Pancreas (tissue), 10 donors: ENCODE data around the gene CCDC7. TPM values are rescaled to one million over a fixed set of nuclear protein-coding genes. Genes with fewer than 3 reads are reported as not detected.
"Not testable (repeated sequence)": the region's sequence is repeated elsewhere in the genome, so short reads cannot be mapped to it uniquely, and the experiment has no call there.

Experiments used
- ATAC-seq, 4 donors: fragments of 200-7000 bp; cut with Tn5 transposase; one replicate each; pipeline versions ENCODE4 v1.8.0 to v1.9.1; 2020; ENCODE audit warnings: mild to moderate bottlenecking in 4 of 4, moderate library complexity in 4 of 4
- DNase-seq, 6 donors: peaks; one replicate each; pipeline ENCODE4 v3.0.0-alpha.2; 2020
- FAIRE-seq: peaks from 2 replicates; lab custom pipeline; 2012; peaks lifted over from hg19 to GRCh38; lab: Jason Lieb, UNC
- H3K27ac ChIP-seq, 4 donors: fragments of 200-600 bp; sonication (generic); 1 replicate in 3 of 4; 2 replicates in 1 of 4; pipeline versions ENCODE4 v1.5.0 to v1.8.0; 2020
- H3K27me3 ChIP-seq, 4 donors: fragments of 200-600 bp; one replicate each; pipeline ENCODE4 v1.8.0; 2021
- H3K36me3 ChIP-seq, 3 donors: fragments of 200-600 bp; sonication (generic) in 1 of 3; one replicate each; pipeline versions ENCODE4 v1.5.0 to v1.8.0; 2020 to 2021
- H3K4me1 ChIP-seq, 3 donors: fragments of 200-600 bp; one replicate each; pipeline ENCODE4 v1.8.0; 2021
- H3K4me3 ChIP-seq, 4 donors: fragments of 200-600 bp; sonication (generic) in 2 of 4; one replicate each; pipeline versions ENCODE4 v1.5.0 to v1.8.0; 2020 to 2021
- H3K9me3 ChIP-seq, 4 donors: fragments of 200-600 bp; one replicate each; pipeline ENCODE4 v1.8.0; 2021
- WGBS, 2 donors: extraction: QIAGEN DNeasy Blood & Tissue Kit; methylation state at CpG; one replicate each; pipeline ENCODE4 v1.1.7; 2013; 5-methylcytosine and 5-hydroxymethylcytosine counted together
- intact Hi-C, 3 donors: fragments of 100-400 bp; cut with DNase I; formaldehyde crosslinking; loops; one replicate each; pipeline versions ENCODE4 v1.11.1 to v1.14.2; 2022
- polyA plus RNA-seq, 2 donors: library from polyadenylated mRNA; stranded (reverse); fragments of 200-250 nt; gene quantifications; one replicate each; pipeline ENCODE4 v1.2.3, GENCODE V29; 2013
- total RNA-seq, 6 donors: library from RNA; stranded (reverse); fragmentation: NEBNext Ultra II Directional in 4 of 6; extraction: Animal tissue kit (Norgen Biotek cat#: 25700) in 4 of 6; gene quantifications; one replicate each; pipeline versions ENCODE4 v1.2.1 to v1.2.4, GENCODE V29; 2021 to 2023
- TF ChIP-seq, protein P1 (sequence below), 4 donors: fragments of 200-600 bp; sonication (generic) in 3 of 4; IDR thresholded peaks; one replicate each; pipeline versions ENCODE4 v1.5.0 to v1.8.0; 2021; ENCODE audit warnings: antibody characterized with exemption in 4 of 4
- donor health status: healthy with polysubstance abuse.
- donor health status: DM: no; HTN: no; CAD: no; lungs with moderate emphysema.
- donor health status: DM: no; HTN: no; CAD: no.
- donor health status: control.
- donor health status: control.
- donor health status: Bipolar disorder and iron deficiency.
- donor health status: DM: yes; HTN: yes; CAD: no.
- donor health status: DM: no; HTN: no; CAD: no.
- donor health status: DM: no; HTN: no; CAD: no.
- donor health status: DM: yes; HTN: yes; CAD: no.

Gene CCDC7
- total and polyA plus RNA-seq, 8 donors = 1.8 to 15.8 (median 7.8) TPM

DNA sequence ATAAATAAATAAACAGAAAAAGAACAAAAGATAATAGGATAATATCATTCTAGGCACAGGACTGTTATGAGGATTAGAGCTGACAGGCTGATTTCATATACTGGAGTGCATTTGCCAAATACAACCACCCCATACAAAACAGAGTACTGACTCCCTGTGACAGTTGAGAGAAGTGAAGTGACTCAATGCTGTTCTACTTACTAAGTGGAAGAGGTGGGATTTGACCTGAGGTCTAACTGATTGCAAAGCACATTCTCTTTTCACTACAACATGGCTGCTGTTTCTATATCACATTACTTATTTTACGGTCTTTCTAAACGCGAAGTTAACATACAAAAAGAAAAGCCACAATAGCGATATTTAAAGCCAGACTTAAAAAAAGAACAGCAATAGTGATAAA is 460.7 kb downstream of the CCDC7 start:
- FAIRE-seq = no peak

DNA sequence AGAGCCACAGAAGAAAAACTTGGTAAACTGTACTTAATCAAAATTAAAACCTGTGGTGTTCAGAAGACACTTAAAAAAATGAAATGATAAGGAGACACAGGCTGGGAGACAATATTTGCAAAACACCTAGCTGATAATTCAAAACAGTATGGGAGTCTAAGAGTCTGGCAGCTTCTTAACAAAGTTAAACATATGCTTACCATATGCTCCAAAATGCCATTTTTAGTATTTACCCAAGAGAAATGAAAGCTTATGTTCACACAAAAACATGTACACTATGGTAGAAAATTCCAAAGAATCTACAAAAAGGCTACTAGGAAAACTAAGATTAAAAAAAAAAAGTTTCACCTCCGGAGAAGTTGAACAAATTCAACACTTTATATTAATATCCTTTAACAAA is 463.5 kb downstream of the CCDC7 start:
- Histone ChIP-seq H3K36me3 (peaks cover 0 to 24% (median 0%) of the 10 kb centered on the region in 3 donors), H3K27me3 (no peaks in the 10 kb centered on the region), H3K27ac (no peak overlapping the region), H3K9me3 (no peaks in the 10 kb centered on the region), H3K4me1 (peaks cover 0 to 12% (median 3%) of the 10 kb centered on the region in 3 donors), H3K4me3 (no peak overlapping the region)
- TF ChIP-seq, protein P1, sequence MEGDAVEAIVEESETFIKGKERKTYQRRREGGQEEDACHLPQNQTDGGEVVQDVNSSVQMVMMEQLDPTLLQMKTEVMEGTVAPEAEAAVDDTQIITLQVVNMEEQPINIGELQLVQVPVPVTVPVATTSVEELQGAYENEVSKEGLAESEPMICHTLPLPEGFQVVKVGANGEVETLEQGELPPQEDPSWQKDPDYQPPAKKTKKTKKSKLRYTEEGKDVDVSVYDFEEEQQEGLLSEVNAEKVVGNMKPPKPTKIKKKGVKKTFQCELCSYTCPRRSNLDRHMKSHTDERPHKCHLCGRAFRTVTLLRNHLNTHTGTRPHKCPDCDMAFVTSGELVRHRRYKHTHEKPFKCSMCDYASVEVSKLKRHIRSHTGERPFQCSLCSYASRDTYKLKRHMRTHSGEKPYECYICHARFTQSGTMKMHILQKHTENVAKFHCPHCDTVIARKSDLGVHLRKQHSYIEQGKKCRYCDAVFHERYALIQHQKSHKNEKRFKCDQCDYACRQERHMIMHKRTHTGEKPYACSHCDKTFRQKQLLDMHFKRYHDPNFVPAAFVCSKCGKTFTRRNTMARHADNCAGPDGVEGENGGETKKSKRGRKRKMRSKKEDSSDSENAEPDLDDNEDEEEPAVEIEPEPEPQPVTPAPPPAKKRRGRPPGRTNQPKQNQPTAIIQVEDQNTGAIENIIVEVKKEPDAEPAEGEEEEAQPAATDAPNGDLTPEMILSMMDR (IDR thresholded peaks at IDR 0.05) = no peak
- ATAC-seq (no peak), DNase-seq (no peak), FAIRE-seq (no peak)
- intact Hi-C loops = no loop called here
- WGBS, 2 donors = 84 to 90% methylated on average over 1 of the region's 1 CpG

More for the DNA sequence above, 460.7 kb downstream of the CCDC7 start:
- Histone ChIP-seq H3K4me3 (no peak overlapping the region), H3K4me1 (peaks cover 0 to 12% (median 3%) of the 10 kb centered on the region in 3 donors), H3K9me3 (no peaks in the 10 kb centered on the region), H3K36me3 (peaks cover 0 to 18% (median 0%) of the 10 kb centered on the region in 3 donors), H3K27ac (no peak overlapping the region), H3K27me3 (no peaks in the 10 kb centered on the region)
- WGBS, 2 donors = 92 to 93% methylated on average over 4 of the region's 4 CpGs
- ATAC-seq (no peak), DNase-seq (no peak)
- TF ChIP-seq, protein P1 (IDR thresholded peaks at IDR 0.05) = no peak
- intact Hi-C loops = no loop called here

DNA sequence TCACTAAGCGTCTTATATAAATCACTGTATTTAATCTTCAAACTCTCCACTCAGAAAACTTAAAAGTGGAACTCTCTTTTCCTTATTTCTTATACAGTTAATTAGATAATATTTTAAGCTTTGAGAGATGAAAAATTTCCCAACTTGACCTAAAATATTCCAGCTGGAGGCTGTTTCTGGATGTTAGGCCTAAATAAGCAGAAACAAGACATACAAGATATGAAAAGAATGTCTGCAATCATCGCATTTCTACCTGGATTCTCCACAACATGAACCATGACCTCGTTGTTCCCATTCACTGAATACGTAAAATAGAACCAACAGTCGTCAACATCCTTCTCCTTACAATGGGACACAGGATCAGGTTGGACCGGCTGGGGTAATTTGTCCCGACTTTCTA is 464.0 kb downstream of the CCDC7 start:
- H3K9me3 ChIP-seq, FAIRE-seq, DNase-seq, intact Hi-C loops, H3K4me3 ChIP-seq, H3K4me1 ChIP-seq, H3K27me3 ChIP-seq, ATAC-seq, H3K27ac ChIP-seq: not testable (repeated sequence)
- WGBS, 2 donors = 81 to 86% methylated on average over 5 of the region's 7 CpGs
- H3K36me3 ChIP-seq = peaks cover 0 to 24% (median 0%) of the 10 kb centered on the region in 3 donors

GRCh38 chr10:32911285-32912016 is 465.5 kb downstream of the CCDC7 start:
- Histone ChIP-seq H3K27ac (no peak overlapping the region), H3K27me3 (no peaks in the 10 kb centered on the region), H3K9me3 (no peaks in the 10 kb centered on the region), H3K4me3 (no peak overlapping the region), H3K4me1 (peaks cover 0 to 8% (median 3%) of the 10 kb centered on the region in 3 donors), H3K36me3 (peaks cover 0 to 24% (median 0%) of the 10 kb centered on the region in 3 donors)
- FAIRE-seq (no peak), ATAC-seq (peak in 3 of 4 donors; percentile 45 to 77 (median 62)), DNase-seq (no peak)
- WGBS, 2 donors = 80 to 83% methylated on average over 11 of the region's 11 CpGs
- TF ChIP-seq, protein P1 (IDR thresholded peaks at IDR 0.05) = no peak
- intact Hi-C loops = no loop called here

DNA sequence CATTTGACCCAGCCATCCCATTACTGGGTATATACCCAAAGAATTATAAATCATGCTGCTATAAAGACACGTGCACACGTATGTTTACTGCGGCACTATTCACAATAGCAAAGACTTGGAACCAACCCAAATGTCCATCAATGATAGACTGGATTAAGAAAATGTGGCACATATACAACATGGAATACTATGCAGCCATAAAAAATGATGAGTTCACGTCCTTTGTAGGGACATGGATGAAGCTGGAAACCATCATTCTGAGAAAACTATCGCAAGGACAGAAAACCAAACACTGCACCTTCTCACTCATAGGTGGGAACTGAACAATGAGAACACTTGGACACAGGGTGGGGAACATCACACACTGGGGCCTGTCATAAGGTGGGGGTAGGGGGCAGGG is 471.9 kb downstream of the CCDC7 start:
- WGBS, 2 donors = 94 to 96% methylated on average over 2 of the region's 5 CpGs
- H3K9me3 ChIP-seq, FAIRE-seq, intact Hi-C loops, H3K4me3 ChIP-seq, H3K4me1 ChIP-seq, H3K27ac ChIP-seq, ATAC-seq, DNase-seq, H3K27me3 ChIP-seq: not testable (repeated sequence)
- H3K36me3 ChIP-seq = peaks cover 0 to 41% (median 13%) of the 10 kb centered on the region in 3 donors

DNA sequence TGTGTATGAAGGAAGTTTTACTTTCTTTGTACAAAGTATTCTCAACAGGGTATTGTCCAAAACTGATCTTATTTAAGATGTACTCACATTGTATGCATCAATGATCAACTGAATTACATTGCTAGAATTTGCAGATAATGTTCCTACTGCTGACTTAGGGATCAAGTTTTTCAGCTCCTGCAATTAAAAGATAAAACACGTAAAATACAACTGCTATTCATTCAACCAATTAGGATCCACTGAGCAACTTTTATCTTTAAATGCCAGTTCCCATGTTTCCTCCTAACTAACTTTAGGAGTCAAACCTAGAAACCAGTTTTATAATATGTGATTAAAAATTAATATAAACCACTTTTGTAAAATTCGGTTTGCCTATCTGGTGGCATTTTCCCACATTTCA is 476.2 kb downstream of the CCDC7 start:
- no peak for ATAC-seq
- TF ChIP-seq, protein P1 (IDR thresholded peaks at IDR 0.05) = no peak
- FAIRE-seq = no peak
- Histone ChIP-seq H3K4me3 (no peak overlapping the region), H3K36me3 (peaks cover 0 to 60% (median 17%) of the 10 kb centered on the region in 3 donors), H3K4me1 (no peaks in the 10 kb centered on the region), H3K27me3 (no peaks in the 10 kb centered on the region), H3K9me3 (no peaks in the 10 kb centered on the region), H3K27ac (no peak overlapping the region)
- intact Hi-C loops = no loop called here
- WGBS, 2 donors = 61 to 66% methylated on average over 2 of the region's 2 CpGs
- no peak for DNase-seq
